ENCODE data around the gene TOP3A. TPM values are rescaled to one million over a fixed set of nuclear protein-coding genes. Genes with fewer than 3 reads are reported as not detected.
A peak's percentile ranks its signal among the peaks of the same experiment; 100 is the strongest.

Gene TOP3A
- total and polyA plus RNA-seq, 2 experiments from 2014 or later, result 21.7 to 76.7 TPM

GRCh38 chr17:18236494-18236893, 78.3 kb downstream of the TOP3A start:
- H3K4me3 ChIP-seq, result no peak overlapping the region

GRCh38 chr17:18235743-18236256, 79.0 kb downstream of the TOP3A start:
- Histone ChIP-seq H3F3A (replicated peaks; ENCODE audit: low read depth) (no peaks in the 10 kb centered on the region), H3K79me2 (replicated peaks; ENCODE audit: insufficient read depth) (peaks cover 10% of the 10 kb centered on the region), H3K4me2 (no peak overlapping the region), H3K4me1 (ENCODE audit: insufficient read depth) (no peaks in the 10 kb centered on the region), H2AFZ (no peak overlapping the region), H3K27ac (ENCODE audit: low read depth) (no peak overlapping the region), H3K9me2 (ENCODE audit: insufficient read depth) (no peaks in the 10 kb centered on the region), H3K27me3 (ENCODE audit: insufficient read depth) (no peaks in the 10 kb centered on the region), H3K36me3 (ENCODE audit: insufficient read depth) (0 out of 2 replicates have a peak, but pooled peaks cover 3% of the 10 kb centered on the region), H4K20me1 (replicated peaks; ENCODE audit: insufficient read depth) (no peaks in the 10 kb centered on the region; the same call in 1 of the 2 replicates), H3K4me3 (no peak overlapping the region)
- H3K27ac Mint-ChIP-seq, result no peak overlapping the region
- no peak overlapping the region for H3K4me3 Mint-ChIP-seq
- peaks cover 4% of the 10 kb centered on the region; the same call in 1 of the 3 replicates for H3K4me1 Mint-ChIP-seq
- DNase-seq (ENCODE audit: low spot score), result no peak
- peaks cover 39% of the 10 kb centered on the region for H3K36me3 Mint-ChIP-seq (ENCODE audit: low read depth)
- no peak for ATAC-seq
- no peaks in the 10 kb centered on the region for H3K9me3 Mint-ChIP-seq
- H3K27me3 Mint-ChIP-seq (ENCODE audit: insufficient read depth, low read depth, poor library complexity), result peaks cover 5% of the 10 kb centered on the region
- TF ChIP-seq ZNF462 (CRISPR knock-in tag; IDR thresholded peaks at IDR 0.05) (no peak), ETS1 (IDR thresholded peaks at IDR 0.05) (no peak), REST (IDR thresholded peaks at IDR 0.05; ENCODE audit: unreplicated experiment) (no peak), POLR2AphosphoS5 (IDR thresholded peaks at IDR 0.05; ENCODE audit: low read depth) (no peak), NANOG (IDR thresholded peaks at IDR 0.05; ENCODE audit: borderline replicate concordance) (no peak), CREB1 (CRISPR knock-in tag; IDR thresholded peaks at IDR 0.05; ENCODE audit: low read depth) (no peak)

More at GRCh38 chr17:18236494-18236893, 78.3 kb downstream of the TOP3A start:
- Histone ChIP-seq H3K4me2 (no peak overlapping the region), H3K79me2 (replicated peaks; ENCODE audit: insufficient read depth) (peaks cover 6% of the 10 kb centered on the region), H3K9me2 (ENCODE audit: insufficient read depth) (no peaks in the 10 kb centered on the region), H3K27ac (ENCODE audit: low read depth) (no peak overlapping the region), H3K27me3 (ENCODE audit: insufficient read depth) (no peaks in the 10 kb centered on the region), H4K20me1 (replicated peaks; ENCODE audit: insufficient read depth) (no peaks in the 10 kb centered on the region; the same call in 1 of the 2 replicates), H2AFZ (no peak overlapping the region), H3F3A (replicated peaks; ENCODE audit: low read depth) (no peaks in the 10 kb centered on the region), H3K36me3 (ENCODE audit: insufficient read depth) (0 out of 2 replicates have a peak, but pooled peaks cover 3% of the 10 kb centered on the region), H3K4me1 (ENCODE audit: insufficient read depth) (no peaks in the 10 kb centered on the region)
- no peak overlapping the region for H3K4me3 Mint-ChIP-seq
- ATAC-seq, result no peak
- H3K27ac Mint-ChIP-seq, result 0 out of 2 replicates have a peak overlapping the region, but pooled peaks have one; percentile 26
- peaks cover 39% of the 10 kb centered on the region for H3K36me3 Mint-ChIP-seq (ENCODE audit: low read depth)
- TF ChIP-seq JUNB (IDR thresholded peaks at IDR 0.05; ENCODE audit: unreplicated experiment) (no peak), ZNF331 (CRISPR knock-in tag; IDR thresholded peaks at IDR 0.05; ENCODE audit: low read depth) (no peak), ETS1 (IDR thresholded peaks at IDR 0.05) (no peak), ZNF114 (CRISPR knock-in tag; IDR thresholded peaks at IDR 0.05) (no peak)
- H3K9me3 Mint-ChIP-seq, result no peaks in the 10 kb centered on the region
- H3K27me3 Mint-ChIP-seq (ENCODE audit: insufficient read depth, low read depth, poor library complexity), result peaks cover 5% of the 10 kb centered on the region
- H3K4me1 Mint-ChIP-seq, result no peaks in the 10 kb centered on the region
- DNase-seq (ENCODE audit: low spot score), result no peak

Data from GM23338 (cell line).